Measurements from ENCODE around the gene ANKRD63. TPM values are rescaled to one million over a fixed set of nuclear protein-coding genes. Genes with fewer than 3 reads are reported as not detected.

The ANKRD63 gene
- total and polyA plus RNA-seq, 2 of the 13 experiments (the other 11 are each of a cell fraction or from before 2014, with no cell fraction given), result not detected

- TF ChIP-seq SNAPC4 (CRISPR knock-in tag; IDR thresholded peaks at IDR 0.05) (no peak), ATF5 (CRISPR knock-in tag; IDR thresholded peaks at IDR 0.05; ENCODE audit: low read depth) (no peak), EED (CRISPR knock-in tag; IDR thresholded peaks at IDR 0.05) (no peak), JARID2 (CRISPR knock-in tag; IDR thresholded peaks at IDR 0.05; ENCODE audit: insufficient replicate concordance) (no peak), SMARCE1 (IDR thresholded peaks at IDR 0.05; ENCODE audit: borderline replicate concordance) (no peak), ZNF101 (CRISPR knock-in tag; IDR thresholded peaks at IDR 0.05; ENCODE audit: borderline replicate concordance, low read depth) (no peak), FOSL1 (CRISPR knock-in tag; IDR thresholded peaks at IDR 0.05; ENCODE audit: borderline replicate concordance) (no peak), ZNF674 (CRISPR knock-in tag; IDR thresholded peaks at IDR 0.05; ENCODE audit: low read depth) (no peak), ZNF558 (CRISPR knock-in tag; IDR thresholded peaks at IDR 0.05; ENCODE audit: borderline replicate concordance) (no peak)
Observed at GRCh38 chr15:40235201-40235885, 47.5 kb downstream of the ANKRD63 start (continued).
